HG02973 (cell line): ENCODE results near the gene WDR35.
A peak's percentile ranks its signal among the peaks of the same experiment; 100 is the strongest.
"Not testable (repeated sequence)": the region's sequence is repeated elsewhere in the genome, so short reads cannot be mapped to it uniquely, and the experiment has no call there.

ENCODE experiments used
- ATAC-seq: cut with Tn5 transposase; IDR thresholded peaks from one replicate; pipeline ENCODE4 v1.9.1; 2021; ENCODE audit warnings: moderate library complexity; ENCODE audit not compliant: unreplicated experiment

WDR35 gene

DNA sequence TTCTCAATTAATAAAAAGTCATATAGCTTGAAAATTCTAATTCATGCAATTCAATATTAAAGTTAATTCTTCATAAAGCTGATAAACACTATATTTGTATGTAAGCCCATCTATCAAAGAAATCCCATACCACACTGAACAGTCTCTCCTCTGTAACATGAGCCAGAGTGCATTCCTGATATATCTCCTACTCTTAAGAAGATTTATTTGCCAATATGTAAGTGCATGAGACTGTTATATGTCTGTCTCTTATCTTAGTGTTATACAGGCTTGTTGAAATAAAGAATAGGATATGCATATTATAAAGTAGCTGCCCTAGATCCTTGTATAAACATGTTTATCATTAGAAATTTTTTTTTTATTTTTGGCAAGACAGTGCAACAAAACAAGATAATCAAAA is 47.7 kb downstream of the WDR35 start:
- no peak for ATAC-seq

DNA sequence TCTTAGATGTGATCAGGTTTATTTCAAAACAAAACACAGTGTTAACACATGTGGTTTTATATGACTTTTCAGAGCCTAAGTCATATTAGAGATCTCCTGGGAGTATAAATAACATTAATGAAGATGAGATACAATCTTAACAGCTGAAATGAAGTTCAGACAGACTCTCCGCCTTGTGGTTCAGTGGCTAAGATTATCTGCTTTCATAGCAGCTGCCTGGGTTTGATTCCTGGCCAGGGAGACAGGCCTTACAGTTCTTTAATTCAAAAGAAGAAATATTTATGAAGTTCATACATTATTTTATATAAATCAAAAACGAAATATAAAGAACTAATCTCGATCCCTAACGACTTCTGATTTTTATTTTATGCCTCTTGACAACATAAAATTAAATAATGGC is 52.9 kb downstream of the WDR35 start:
- ATAC-seq, result no peak

DNA sequence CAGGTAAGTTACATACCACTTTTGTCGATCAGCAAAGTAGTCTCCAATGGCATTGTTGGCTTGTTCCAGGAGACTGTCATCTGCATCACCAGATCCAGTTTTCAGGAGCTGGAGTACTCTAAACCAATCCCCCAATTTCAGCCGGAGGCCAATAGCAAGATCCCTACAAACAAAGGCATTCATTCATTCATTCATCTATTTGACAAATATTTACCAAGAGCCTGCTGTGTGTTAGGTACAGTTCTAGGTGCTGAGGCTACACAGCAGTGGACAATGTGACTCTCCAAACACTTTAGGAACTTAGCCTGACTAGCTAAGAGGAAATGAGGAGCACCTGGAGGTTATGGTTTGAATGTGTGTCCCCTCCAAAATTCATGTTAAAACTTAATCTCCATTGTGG is 53.7 kb downstream of the WDR35 start:
- ATAC-seq, result no peak

DNA sequence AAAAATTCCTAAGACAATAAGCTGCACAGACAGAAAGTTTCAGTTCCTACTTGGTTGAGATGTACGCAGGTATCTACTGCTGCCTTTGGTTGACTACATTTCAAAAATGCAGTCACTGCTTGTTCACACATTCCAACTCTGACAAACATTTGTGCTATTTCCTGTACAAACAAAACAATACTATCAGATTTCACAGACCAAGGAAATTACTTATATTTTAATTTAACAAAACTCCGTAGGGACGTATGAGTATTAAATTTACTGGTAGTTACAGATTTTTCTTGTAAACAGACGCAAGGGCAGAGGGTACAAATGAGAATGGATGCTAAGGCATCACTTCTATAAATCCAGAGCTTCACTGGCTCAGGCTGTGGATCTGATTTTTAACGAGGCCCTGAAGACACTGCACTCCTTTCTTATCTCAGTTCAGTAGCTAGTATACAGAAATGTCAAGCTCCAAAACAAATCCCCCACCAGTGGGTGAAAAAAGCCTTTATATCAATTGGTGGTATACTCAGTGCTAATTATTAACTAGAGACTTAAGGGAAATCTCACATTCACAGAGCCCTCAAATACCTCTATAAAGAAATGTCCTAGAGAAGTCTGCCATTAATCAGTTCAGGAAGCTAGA is 56.4 kb downstream of the WDR35 start:
- peak; percentile 77 for ATAC-seq

DNA sequence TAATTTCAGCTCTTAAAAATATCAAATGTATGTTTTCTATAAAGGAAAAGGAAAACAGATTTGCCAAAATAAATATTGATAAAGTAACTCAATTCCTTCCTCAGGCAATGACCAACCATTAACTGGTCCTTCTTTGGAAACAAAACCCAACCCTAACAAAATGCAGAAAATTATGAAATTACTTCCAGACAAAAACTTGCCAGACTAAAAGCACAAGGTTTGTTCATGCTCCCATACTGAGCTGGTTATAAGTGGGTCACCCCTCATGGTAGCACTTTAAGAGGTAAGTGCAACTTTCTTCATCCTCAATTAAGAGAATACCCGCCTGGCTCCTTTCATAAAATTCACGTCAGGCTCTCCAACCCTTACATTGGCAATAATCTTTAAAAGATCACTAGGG is 57.0 kb downstream of the WDR35 start:
- ATAC-seq, result no peak

DNA sequence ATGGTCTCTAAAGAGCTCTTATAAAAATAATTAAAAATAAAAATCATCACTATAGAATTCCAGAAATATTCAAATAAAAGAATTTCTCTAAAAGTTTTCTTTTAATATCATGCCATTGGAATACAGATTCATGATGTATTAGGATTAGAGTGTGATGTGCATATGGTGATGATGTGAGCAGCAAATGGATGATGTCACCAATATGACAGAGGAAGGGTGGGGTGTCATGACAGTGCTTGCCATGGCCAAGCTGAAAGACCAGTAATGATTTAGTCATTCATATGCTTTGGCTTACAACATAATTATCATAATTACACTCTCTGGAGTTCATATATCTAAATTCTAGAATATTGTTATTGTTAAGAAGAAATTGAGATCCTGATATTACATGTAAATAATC is 60.7 kb downstream of the WDR35 start:
- no peak for ATAC-seq

DNA sequence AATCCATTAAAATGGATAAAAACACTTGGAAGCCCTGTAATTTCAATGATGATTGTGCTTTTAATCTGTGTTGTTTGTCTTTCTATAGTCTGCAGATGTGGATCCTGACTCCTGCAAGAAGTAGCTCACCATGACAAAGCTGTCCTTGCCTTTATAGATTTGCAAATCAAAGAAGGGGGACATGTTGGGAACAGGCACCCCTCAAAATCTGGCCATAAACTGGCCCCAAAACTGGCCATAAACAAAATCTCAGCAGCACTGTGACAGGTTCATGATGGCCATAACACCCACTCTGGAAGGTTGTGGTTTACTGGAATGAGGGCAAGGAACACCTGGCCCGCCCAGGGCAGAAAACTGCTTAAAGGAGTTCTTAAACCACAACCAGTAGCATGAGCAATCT is 62.1 kb downstream of the WDR35 start:
- not testable (repeated sequence) for ATAC-seq

DNA sequence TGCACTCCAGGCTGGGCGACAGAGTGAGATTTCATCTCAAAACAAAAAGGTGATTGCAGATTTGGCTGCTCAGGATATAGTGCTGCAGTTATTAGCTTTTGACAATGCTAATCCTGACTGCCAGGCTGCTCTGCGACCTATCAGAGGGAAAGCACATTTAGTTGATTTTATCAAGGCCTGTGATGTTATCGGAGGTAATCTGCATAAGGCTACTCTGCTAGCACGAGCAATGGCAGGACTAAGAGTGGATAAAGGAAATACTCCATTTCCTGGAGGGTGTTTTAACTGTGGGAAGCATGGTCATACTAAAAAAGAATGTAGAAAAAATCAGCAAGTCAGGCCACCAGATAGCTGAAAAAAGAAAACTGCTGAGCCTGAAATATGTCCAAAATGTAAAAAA is 65.4 kb downstream of the WDR35 start:
- not testable (repeated sequence) for ATAC-seq

DNA sequence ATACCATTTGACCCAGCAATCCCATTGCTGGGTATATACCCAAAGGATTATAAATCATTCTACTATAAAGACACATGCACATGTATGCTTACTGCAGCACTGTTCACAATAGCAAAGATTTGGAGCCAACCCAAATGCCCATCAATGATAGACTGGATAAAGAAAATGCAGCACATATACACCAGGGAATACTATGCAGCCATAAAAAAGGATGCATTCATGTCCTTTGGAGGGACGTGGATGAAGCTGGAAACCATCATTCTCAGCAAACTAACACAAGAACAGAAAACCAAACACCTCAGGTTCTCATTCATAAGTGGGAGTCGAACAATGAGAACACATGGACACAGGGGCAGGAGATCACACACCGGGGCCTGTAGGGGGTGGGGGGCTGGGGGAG is 67.7 kb downstream of the WDR35 start:
- ATAC-seq, result not testable (repeated sequence)

DNA sequence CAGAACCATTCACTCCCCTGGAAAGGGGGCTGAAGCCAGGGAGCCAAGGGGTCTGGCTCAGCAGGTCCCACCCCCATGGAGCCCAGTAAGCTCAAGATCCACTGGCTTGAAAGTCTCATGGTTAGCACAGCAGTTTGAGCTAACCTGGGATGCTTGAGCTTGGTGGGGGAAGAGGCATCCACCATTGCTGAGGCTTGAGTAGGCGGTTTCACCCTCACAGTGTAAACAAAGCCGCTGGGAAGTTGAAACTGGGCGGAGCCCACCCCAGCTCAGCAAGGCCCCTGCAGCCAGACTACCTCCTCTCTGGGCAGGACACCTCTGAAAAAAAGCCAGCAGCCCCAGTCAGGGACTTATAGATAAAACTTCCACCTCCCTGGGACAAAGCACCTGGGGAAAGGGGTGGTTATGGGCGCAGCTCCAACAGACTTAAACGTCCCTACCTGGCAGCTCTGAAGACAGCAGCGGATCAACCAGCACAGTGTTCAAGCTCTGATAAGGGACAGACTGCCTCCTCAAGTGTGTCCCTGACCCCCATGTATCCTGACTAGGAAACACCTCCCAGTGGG is 73.4 kb downstream of the WDR35 start:
- ATAC-seq, result no peak

DNA sequence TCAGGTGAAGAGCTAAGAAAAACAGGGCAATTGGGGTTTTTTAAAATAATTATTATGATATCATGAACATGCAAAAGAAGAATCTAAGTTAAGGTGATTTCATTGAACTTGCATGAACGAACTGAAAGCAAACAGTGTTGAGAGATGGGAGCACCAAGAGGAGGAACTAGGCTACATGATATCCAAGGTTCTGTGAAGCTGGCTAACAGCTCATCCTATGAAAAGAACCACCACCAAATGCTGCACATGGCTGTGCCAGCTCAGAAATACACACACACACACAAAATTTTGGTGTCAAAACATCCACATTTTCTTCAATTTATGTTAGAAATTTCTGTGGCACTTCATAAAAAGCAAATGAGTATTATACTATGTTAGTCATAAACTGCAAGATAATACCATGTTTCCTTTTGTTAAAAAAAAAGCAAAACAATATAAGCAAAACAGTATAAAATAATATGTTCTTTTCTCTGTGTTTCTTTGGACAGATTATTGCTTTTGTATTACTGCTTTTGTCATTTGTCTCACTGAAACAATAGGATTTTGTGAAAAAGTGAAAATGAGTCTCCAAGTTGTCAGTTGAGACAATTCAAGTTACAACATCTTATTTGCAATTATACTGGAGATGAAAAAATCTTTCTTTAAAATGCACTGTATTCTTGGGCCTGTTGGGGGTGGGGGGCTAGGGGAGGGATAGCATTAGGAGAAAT is 75.5 kb downstream of the WDR35 start:
- no peak for ATAC-seq

DNA sequence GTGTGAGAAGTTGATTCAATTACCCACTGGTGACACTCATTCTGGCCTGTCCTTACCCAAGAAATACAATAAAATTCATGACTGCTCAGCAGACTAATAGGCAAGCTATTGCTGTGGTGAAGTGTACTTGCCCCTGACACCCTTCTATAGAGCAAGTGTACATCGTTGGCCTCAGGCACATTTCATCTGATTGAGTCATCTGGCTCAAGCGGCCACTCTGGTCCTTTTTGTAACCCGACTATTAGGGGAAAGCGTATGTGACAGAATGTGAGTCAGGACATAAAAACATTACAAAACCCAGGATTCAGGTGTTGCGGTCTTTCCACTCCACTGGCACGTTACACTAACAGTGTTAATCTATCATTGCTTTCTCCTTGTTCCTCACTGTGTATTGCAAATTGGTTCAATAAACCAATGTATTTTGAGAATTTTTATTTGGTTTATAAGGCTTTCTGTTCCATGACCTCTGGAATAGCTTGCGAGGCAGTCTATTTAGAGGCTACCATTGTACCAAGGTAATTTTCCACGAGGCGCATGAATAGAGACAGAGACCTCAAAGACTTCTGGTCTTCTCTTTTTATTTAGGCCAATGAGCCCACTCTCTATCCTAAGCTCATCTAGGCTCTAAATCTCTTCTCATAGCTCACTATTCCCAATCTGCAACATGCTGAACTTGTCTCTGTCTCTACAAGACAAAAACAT is 77.9 kb downstream of the WDR35 start:
- no peak for ATAC-seq

DNA sequence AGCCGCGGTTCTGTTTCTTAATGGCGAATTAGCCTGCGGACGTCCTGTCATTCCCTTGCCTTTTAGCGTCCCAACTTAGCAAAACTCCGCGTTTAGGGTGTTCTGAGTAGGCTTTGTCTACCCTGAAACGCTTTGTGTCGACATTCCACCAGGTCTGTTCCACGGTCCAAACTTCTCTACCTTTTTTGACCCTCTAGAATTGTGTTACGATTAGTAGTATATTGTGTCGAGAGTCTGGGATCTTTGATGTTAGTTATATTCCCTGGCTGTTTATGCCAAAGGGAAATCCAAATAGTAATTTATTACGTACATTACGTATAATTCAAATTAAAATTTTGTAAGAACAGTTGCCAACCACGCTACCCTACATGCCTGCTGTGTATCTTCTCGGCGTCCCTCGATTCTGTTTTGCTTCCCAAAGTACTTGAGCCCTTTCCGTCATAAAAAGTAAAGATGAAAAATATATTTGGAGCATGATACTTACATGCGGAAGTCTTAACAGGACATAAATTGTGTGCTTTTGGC is 87.6 kb downstream of the WDR35 start:
- ATAC-seq, result peak; percentile 2

DNA sequence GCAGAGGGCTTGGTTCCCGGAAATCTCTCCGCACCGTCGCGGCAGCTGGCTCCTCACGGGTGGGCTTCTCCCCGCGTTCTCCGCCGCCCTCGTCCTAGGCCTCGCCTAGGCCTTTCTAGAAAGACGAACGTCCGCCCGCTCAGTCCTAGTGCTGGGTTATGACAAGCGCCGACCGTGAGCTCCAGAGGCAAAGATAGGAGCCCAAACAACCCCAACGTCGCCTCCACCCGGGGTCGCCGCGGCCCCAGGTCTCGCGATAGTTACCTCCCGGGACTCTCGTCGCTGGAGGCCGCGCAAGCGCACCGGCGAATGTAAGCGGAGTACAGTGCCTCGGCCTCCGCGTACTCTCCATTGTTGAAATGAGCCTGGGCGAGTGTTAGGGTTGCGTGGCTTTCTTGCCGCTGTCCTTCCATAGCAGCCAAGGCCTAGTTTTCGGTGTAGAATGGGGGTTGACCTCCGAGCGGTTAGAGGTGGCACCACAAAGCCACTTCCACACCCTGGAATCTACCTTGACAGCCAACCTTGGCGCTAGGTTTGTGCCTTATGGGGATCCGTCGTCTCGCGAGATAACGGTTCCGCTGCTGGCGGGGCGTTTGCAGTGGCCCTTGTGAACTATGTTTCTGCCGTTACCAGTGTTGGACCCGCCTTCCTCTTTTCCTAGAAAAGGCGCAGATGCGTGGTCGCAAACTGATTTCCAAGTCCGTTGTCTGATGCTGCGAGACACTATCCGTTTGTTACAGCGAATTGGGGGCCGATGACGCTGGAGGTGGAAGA is 88.3 kb downstream of the WDR35 start, which contains the start of gene TTC32:
TSS of gene TTC32 (minus strand) at position 542 of the 774 bp plus-strand sequence. CDS start at position 413, 129 bp downstream.
- peak; percentile 81 for ATAC-seq

DNA sequence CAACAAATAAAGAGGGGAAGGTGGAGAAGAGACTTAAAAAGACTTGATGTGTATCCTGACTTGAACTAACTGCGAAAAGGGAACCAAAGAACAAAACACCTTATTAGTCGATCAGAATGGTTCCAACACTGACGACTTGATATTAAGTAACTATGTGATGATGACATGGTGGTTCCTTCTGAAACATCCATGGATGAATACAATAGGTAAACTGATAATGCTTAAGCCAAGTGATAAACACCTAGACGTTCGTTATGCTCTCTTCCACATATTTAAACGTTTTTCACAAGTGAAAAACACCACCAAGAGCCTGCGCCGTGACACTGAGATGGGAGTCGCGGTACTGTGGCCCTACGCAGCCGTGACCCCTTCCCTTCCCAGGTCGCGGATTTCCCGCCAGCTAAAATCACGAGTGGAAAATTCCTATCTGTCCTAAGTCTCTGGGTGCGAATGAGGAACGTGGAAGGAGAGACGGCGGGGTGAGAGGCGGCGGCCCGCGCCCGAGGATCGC is 88.9 kb downstream of the WDR35 start:
- peak; percentile 5 for ATAC-seq

DNA sequence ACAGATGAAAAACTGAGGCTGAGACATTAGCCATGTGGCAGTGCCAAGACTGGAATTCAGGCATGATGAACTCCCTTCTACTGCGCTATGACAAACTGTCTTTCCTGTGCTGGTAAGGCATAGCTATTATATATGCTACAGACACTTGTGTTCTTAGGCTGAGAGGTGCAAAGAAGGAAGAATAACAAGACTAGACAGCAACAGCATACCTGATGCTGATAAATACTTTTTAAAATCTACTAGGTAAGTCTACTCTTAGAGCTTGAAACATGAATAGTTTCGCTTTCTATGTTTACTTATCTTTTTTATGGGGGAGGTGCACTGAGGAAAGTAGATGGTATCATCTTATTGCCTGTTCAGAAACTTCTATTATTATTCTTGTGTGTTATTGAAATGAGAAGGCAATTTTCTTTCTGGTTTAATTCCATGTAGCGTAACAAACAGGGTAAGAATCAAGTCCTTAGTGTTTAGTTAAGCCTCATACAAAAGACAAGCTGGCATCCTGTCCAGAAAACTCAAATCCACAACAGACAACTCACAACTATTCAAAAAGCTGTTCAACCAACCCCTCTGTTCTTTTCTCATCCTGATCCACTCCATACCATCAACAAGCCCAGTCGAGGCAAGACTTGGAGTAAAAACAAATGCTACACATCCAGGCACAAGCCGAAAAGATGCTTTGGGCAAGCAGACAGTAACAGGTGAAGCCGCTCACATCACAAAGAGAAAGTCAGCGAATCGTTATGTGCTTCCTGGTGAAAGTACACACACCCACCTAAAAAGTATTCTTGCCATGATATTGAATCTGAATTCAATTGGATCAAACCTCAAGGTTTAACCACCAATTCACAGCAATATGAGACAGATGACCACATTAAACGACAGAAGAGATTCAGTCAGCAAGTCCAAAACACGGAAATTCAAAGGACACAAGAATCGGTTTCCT is 89.6 kb downstream of the WDR35 start:
- peak; percentile 31 for ATAC-seq

DNA sequence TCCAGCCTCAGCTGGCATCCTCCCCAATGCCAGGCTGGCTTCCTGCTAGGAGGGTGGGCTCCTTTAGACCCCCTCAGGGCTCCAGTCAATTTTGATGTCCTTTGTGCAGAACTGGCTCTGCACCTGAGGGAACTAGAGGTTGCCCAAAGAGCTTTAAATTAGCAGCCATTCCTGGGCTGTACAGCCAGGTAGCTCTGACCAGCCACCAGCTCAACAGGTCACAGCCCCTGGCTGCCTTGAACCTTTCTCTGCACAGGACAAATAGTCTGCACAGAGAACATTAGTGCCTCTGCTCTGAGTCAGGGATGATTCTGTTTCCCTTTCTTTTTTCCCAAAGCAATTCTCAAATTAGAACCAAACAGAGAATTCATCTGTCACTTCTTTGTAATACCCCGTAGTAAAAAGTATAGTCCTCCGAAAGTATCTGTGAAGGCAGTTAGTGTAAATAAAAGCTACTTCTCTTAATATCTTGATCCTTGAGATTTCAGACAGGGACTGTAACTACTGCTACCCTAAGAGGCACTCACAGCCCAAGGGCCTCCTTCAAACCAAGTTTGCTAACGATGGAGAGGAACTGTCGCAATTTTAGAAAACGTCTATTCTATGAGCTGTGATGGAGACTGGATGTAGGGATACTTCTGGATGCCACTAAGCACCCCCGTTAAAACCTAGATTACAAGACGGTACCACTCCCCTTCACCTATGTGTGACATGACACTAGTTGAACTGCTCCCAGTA is 91.1 kb downstream of the WDR35 start:
- ATAC-seq, result no peak

DNA sequence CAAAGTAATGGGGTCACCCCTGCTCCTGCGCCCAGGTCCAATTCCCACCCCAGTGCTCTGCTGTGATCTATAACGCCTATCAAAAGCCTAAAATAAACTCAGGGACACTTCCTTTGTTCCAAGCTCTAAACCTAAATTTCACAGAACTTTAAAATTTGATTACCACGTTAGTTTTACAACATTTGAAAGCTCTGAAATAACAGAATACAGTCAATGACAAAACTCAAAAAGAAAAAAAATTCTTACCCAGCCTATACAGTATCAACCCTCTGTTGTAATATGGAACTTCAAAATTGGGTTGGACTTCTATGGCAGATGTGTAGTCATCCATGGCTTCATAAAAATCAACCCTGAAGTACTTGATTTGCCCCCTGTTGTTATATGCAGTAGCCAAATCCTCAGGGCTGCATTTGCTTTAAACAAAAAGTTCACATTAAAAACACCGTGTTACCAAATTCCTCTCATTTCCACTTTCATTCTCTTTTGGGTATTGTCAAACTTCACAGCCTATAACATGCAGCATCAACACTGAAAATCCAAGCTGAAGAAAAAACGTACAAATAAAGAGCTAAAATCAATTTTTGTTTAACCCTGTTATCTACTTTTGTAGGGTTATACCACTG is 92.2 kb downstream of the WDR35 start:
- ATAC-seq, result no peak
